ENCODE results near the gene TGFBR1. TPM values are rescaled to one million over a fixed set of nuclear protein-coding genes. Genes with fewer than 3 reads are reported as not detected.

Gene TGFBR1
- total and polyA plus RNA-seq, 3 donors from 2014 or later = 20.9 to 30.8 (median 28.7) TPM

- no peak for DNase-seq
- no peaks in the 10 kb centered on the region for H3K27me3 ChIP-seq
- H3K36me3 ChIP-seq (ENCODE audit: low read depth, missing control alignments) = no peaks in the 10 kb centered on the region
- no peak overlapping the region for H3K4me3 ChIP-seq
- H3K9me3 ChIP-seq = no peaks in the 10 kb centered on the region
- 76 to 81% methylated on average over 2 of the region's 2 CpGs for WGBS, 2 donors
- no peak for TF ChIP-seq CTCF (IDR thresholded peaks at IDR 0.05)
- no peak for TF ChIP-seq POLR2A (IDR thresholded peaks at IDR 0.05)
- intact Hi-C loops (cut with DNase I; ENCODE audit: low total_unique reads) = no loop called here
- H3K27ac ChIP-seq = no peak overlapping the region
- H3K4me1 ChIP-seq = peaks cover 15% of the 10 kb centered on the region
Observed at GRCh38 chr9:99108131-99108530, 3.2 kb downstream of the TGFBR1 start.

GRCh38 chr9:99109522-99109921 lies 4.6 kb downstream of the TGFBR1 start:
- Histone ChIP-seq H3K4me1 (peaks cover 21% of the 10 kb centered on the region), H3K27me3 (no peaks in the 10 kb centered on the region), H3K27ac (no peak overlapping the region), H3K4me3 (no peak overlapping the region), H3K36me3 (ENCODE audit: low read depth, missing control alignments) (no peaks in the 10 kb centered on the region), H3K9me3 (no peaks in the 10 kb centered on the region)
- TF ChIP-seq CTCF (IDR thresholded peaks at IDR 0.05) (no peak), POLR2A (IDR thresholded peaks at IDR 0.05) (no peak)
- DNase-seq = no peak
- whole genome bisulfite sequencing, 2 donors = 73 to 91% methylated on average over 3 of the region's 3 CpGs
- intact Hi-C loops (cut with DNase I; ENCODE audit: low total_unique reads) = no loop called here

- H3K4me3 ChIP-seq = no peak overlapping the region
- peaks cover 15% of the 10 kb centered on the region for H3K4me1 ChIP-seq
- no peak for DNase-seq
- no peak for TF ChIP-seq CTCF (IDR thresholded peaks at IDR 0.05)
- TF ChIP-seq POLR2A (IDR thresholded peaks at IDR 0.05) = no peak
- no peak overlapping the region for H3K27ac ChIP-seq
- no peaks in the 10 kb centered on the region for H3K36me3 ChIP-seq (ENCODE audit: low read depth, missing control alignments)
- intact Hi-C loops (cut with DNase I; ENCODE audit: low total_unique reads) = no loop called here
- WGBS, 2 donors = 76 to 83% methylated on average over 6 of the region's 6 CpGs
- H3K9me3 ChIP-seq = no peaks in the 10 kb centered on the region
- no peaks in the 10 kb centered on the region for H3K27me3 ChIP-seq
Observed at GRCh38 chr9:99112750-99113413, 8.0 kb downstream of the TGFBR1 start.

- Histone ChIP-seq H3K4me1 (peaks cover 15% of the 10 kb centered on the region), H3K27ac (no peak overlapping the region)
- 58 to 71% methylated on average over 2 of the region's 2 CpGs for WGBS, 2 donors
Observed at GRCh38 chr9:99113414-99114048, 8.6 kb downstream of the TGFBR1 start.

More at GRCh38 chr9:99113414-99114048, 8.6 kb downstream of the TGFBR1 start:
- H3K36me3 ChIP-seq (ENCODE audit: low read depth, missing control alignments) = no peaks in the 10 kb centered on the region
- TF ChIP-seq CTCF (IDR thresholded peaks at IDR 0.05) = no peak
- no peak for TF ChIP-seq POLR2A (IDR thresholded peaks at IDR 0.05)
- intact Hi-C loops (cut with DNase I; ENCODE audit: low total_unique reads) = no loop called here
- no peak for DNase-seq
- no peak overlapping the region for H3K4me3 ChIP-seq
- H3K9me3 ChIP-seq = no peaks in the 10 kb centered on the region
- H3K27me3 ChIP-seq = no peaks in the 10 kb centered on the region
